Gastroesophageal sphincter (tissue), 3 donors: ENCODE results near the gene TJP3.

Experiments used
- CTCF ChIP-seq, 4 experiments: fragments of 200-600 bp in 2 of 4; fragments of 450-650 bp in 2 of 4; sonication (generic) in 1 of 4; IDR thresholded peaks; one replicate each; pipeline ENCODE4 v1.5.1; 2017 to 2019; ENCODE audit warnings: antibody characterized with exemption in 4 of 4, mild to moderate bottlenecking in 2 of 4, moderate library complexity in 2 of 4
- EP300 ChIP-seq: sonication (generic); formaldehyde crosslinking; IDR thresholded peaks from one replicate; pipeline ENCODE4 v1.6.1; 2017; ENCODE audit warnings: antibody characterized with exemption, mild to moderate bottlenecking

GRCh38 chr19:3771906-3772455, 63.8 kb downstream of the TJP3 start, which contains the start of gene RAX2:
- no peak for TF ChIP-seq CTCF (IDR thresholded peaks at IDR 0.05)
- TF ChIP-seq EP300: no peak
